OCI-LY3 (cell line): Measurements from ENCODE around the gene EYS.

Experiments used
- CTCF ChIP-seq: fragments of 200-600, 300-600 bp; sonication (generic); IDR thresholded peaks from 2 replicates; pipeline ENCODE4 v1.5.1; 2014; ENCODE audit warnings: antibody characterized with exemption, low read length, low read depth
- EZH2phosphoT487 ChIP-seq: fragments of 200-600 bp; shearing (Covaris generic); IDR thresholded peaks from 2 replicates; pipeline ENCODE4 v1.6.1; 2018; ENCODE audit warnings: antibody characterized with exemption, mixed run types, low read depth

DNA sequence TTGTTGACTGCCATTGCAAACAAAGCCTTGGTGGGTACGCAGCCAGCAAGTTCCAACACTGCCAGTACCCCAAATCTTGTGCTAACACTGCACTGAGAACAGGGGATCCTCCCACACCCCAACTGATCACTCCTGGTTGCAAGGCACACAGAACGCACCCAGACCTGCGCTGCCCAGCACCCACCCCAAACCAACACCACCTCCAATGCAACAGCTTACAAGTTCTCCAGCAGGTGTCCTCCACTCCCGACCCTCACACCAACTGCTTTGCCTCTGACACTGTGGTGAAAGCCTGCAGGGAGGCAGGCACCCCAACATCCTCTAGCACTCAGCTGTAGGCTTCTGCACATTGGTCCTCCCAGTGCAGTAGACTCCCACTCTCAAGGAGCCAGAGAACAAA is 39.3 kb upstream of the EYS start:
- no peak for TF ChIP-seq CTCF
- TF ChIP-seq EZH2phosphoT487: no peak
